ENCODE results near the gene PIGR. TPM values are rescaled to one million over a fixed set of nuclear protein-coding genes. Genes with fewer than 3 reads are reported as not detected.

The PIGR gene
- total RNA-seq, 2 experiments from 2014 or later: 0.31 to 1.0 TPM

GRCh38 chr1:206963119-206963712, 16.9 kb upstream of the PIGR start:
- CTCF ChIA-PET: no interaction called here

GRCh38 chr1:206962272-206962671, 16.0 kb upstream of the PIGR start:
- POLR2A ChIA-PET: no interaction called here
- CTCF ChIA-PET: interaction anchor here (0.8 kb wide), 1 partner anchor 17 kb away, joined by 3 read pairs; the partner anchor contains the start of gene PIGR

More at GRCh38 chr1:206963119-206963712, 16.9 kb upstream of the PIGR start:
- POLR2A ChIA-PET: no interaction called here

- ChIA-PET CTCF (interaction anchor here (0.5 to 0.8 kb wide), 2 partner anchors 16 to 80 kb away, joined by 3 read pairs; partner anchors contain the start of gene PIGR), POLR2A (no interaction called here)
Observed at GRCh38 chr1:206961668-206962067, 15.4 kb upstream of the PIGR start.

GRCh38 chr1:206960676-206961386, 14.6 kb upstream of the PIGR start:
- ChIA-PET CTCF (interaction anchor here (0.5 kb wide), 1 partner anchor 80 kb away, joined by 3 read pairs; no protein-coding TSS in a partner anchor), POLR2A (no interaction called here)

- POLR2A ChIA-PET: no interaction called here
- CTCF ChIA-PET: interaction anchor here (1.5 to 1.8 kb wide), 2 partner anchors 22 to 24 kb away, joined by 3 to 5 read pairs; no protein-coding TSS in a partner anchor
Observed at GRCh38 chr1:206958144-206958543, 11.9 kb upstream of the PIGR start.

- CTCF ChIA-PET: interaction anchor here (1.8 kb wide), 1 partner anchor 24 kb away, joined by 5 read pairs; no protein-coding TSS in a partner anchor
- POLR2A ChIA-PET: no interaction called here
Observed at GRCh38 chr1:206957639-206958038, 11.4 kb upstream of the PIGR start.

- ChIA-PET CTCF (interaction anchor here (1.3 kb wide), 1 partner anchor 10 kb away, joined by 4 read pairs; the partner anchor contains the start of gene PIGR), POLR2A (no interaction called here)
Observed at GRCh38 chr1:206955476-206956451, 9.5 kb upstream of the PIGR start.

GRCh38 chr1:206954459-206955342, 8.4 kb upstream of the PIGR start:
- POLR2A ChIA-PET: interaction anchor here (0.6 kb wide), 1 partner anchor 279 kb away, joined by 4 read pairs; no protein-coding TSS in a partner anchor
- CTCF ChIA-PET: interaction anchor here (0.6 to 1.3 kb wide), 4 partner anchors 9 to 28 kb away, joined by 3 to 4 read pairs (median 3); partner anchors contain the start of gene PIGR

GRCh38 chr1:206953626-206954025, 7.4 kb upstream of the PIGR start:
- ChIA-PET POLR2A (no interaction called here), CTCF (interaction anchor here (1.3 kb wide), 1 partner anchor 29 kb away, joined by 3 read pairs; no protein-coding TSS in a partner anchor)

- ChIA-PET POLR2A (no interaction called here), CTCF (no interaction called here)
Observed at GRCh38 chr1:206953126-206953525, 6.9 kb upstream of the PIGR start.

- ChIA-PET POLR2A (no interaction called here), CTCF (interaction anchor here (1.1 to 2.0 kb wide), 2 partner anchors 16 to 45 kb away, joined by 3 to 5 read pairs; no protein-coding TSS in a partner anchor)
Observed at GRCh38 chr1:206952171-206952570, 5.9 kb upstream of the PIGR start.

GRCh38 chr1:206951318-206952100, 5.2 kb upstream of the PIGR start:
- CTCF ChIA-PET: interaction anchor here (1.1 to 2.0 kb wide), 2 partner anchors 15 to 46 kb away, joined by 3 to 5 read pairs; no protein-coding TSS in a partner anchor

GRCh38 chr1:206949641-206950040, 3.4 kb upstream of the PIGR start:
- ChIA-PET CTCF (no interaction called here), POLR2A (no interaction called here)

More at GRCh38 chr1:206951318-206952100, 5.2 kb upstream of the PIGR start:
- POLR2A ChIA-PET: no interaction called here

GRCh38 chr1:206949208-206949607, 2.9 kb upstream of the PIGR start:
- ChIA-PET POLR2A (no interaction called here), CTCF (no interaction called here)

GRCh38 chr1:206947255-206947654, 989 bp upstream of the PIGR start:
- POLR2A ChIA-PET: no interaction called here
- CTCF ChIA-PET: interaction anchor here (0.9 to 1.4 kb wide), 3 partner anchors 14 to 34 kb away, joined by 3 to 4 read pairs (median 4); no protein-coding TSS in a partner anchor

GRCh38 chr1:206945779-206946178, 487 bp downstream of the PIGR start:
- CTCF ChIA-PET: interaction anchor here (1.2 to 1.7 kb wide), 3 partner anchors 9 to 16 kb away, joined by 3 to 4 read pairs (median 4); no protein-coding TSS in a partner anchor
- POLR2A ChIA-PET: no interaction called here

GRCh38 chr1:206944703-206945102, 1.6 kb downstream of the PIGR start:
- CTCF ChIA-PET: no interaction called here
- POLR2A ChIA-PET: no interaction called here
